HG02571 (cell line): ENCODE measurements around the gene ZNF689.
"Not testable (repeated sequence)": the region's sequence is repeated elsewhere in the genome, so short reads cannot be mapped to it uniquely, and the experiment has no call there.

Experiments
- ATAC-seq: cut with Tn5 transposase; IDR thresholded peaks from one replicate; pipeline ENCODE4 v1.9.1; 2021; ENCODE audit warnings: mild to moderate bottlenecking, moderate library complexity; ENCODE audit not compliant: unreplicated experiment

The ZNF689 gene

DNA sequence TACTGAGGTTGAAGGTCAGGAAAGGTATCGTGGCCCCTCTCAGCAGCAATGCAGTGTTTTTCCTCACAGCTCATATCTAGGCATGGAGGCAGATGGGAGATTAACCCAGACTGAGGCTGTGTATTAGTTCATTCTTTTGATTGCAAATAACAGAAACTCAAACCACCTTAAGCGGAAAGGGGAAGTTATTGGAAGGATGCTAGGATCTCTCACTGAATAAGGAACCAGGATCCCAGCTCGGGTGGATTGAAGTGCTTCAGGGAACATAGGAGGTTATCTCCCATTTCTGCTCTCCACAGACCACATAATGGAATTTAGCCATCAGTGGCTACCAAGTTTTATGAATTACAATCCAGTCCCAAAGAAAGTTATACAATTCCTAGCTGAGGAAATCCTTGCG lies 8.2 kb downstream of the ZNF689 start:
- ATAC-seq, result no peak

DNA sequence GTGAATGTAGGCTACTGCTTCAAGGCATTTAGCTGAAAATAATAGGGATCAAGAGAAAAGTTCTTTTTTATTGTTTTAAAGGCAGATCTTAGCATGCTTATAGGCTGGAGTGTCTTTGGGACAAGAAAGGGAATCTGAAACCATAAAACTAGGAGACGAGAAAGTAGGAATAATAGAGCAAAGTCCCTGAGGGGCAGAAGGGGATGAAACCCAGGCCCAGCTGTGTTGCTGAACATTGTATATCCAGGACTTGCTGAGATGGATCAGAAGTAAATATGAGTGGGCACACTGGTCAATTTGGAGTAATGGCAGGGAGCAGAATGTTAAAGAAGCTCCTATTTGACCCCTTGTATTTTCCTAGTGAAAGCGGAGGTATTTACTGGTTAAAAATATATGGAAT lies 9.3 kb downstream of the ZNF689 start:
- ATAC-seq, result no peak

DNA sequence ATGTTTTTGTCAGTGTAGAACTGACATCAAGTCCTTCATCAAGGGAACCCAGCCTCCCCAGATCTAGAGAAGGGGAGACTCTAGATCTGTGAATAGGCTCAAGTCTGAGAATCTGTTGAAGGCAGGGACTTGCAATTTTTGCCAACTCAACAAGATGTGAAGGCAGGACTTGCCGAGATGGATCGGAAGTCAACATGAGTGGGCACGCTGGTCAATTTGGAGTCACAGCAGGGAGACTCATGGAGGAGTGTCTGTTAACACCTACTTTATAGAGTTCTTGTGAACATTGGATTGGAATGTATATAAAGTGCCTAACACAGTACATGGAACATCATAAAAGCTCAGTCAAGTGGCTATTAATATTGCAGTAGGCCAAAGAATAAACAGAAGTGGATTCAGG lies 10.0 kb downstream of the ZNF689 start:
- no peak for ATAC-seq

DNA sequence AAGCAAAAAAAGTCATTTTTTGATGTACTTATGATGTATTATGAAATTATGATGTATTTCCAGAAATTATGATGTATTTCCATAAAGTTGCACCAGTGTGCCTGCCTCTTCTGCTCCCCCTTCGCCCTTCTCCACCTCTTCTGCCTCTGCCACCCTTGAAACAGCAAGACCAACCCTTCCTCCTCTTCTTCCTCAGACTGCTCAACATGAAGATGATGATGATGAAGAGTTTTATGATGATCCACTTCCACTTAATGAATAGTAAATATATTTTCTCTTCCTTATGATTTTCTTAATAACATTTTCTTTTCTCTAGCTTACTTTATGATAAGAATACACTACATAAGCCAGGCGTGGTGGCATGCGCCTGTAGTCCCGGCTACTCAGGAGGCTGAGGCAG lies 17.3 kb downstream of the ZNF689 start:
- no peak for ATAC-seq

DNA sequence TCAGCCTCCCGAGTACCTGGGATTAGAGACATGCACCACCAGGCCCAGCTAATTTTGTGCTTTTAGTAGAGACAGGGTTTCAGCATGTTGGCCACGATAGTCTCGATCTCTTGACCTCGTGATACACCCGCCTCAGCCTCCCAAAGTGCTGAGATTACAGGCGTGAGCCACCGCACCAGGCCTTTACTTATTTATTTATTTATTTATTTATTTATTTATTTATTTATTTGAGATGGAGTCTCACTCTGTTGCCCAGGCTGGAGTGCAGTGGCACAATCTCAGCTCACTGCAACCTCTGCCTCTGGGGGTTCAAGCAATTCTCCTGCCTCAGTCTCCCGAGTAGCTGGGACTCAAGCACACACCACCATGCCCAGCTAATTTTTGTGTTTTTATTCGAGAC lies 19.3 kb downstream of the ZNF689 start:
- ATAC-seq, result not testable (repeated sequence)

DNA sequence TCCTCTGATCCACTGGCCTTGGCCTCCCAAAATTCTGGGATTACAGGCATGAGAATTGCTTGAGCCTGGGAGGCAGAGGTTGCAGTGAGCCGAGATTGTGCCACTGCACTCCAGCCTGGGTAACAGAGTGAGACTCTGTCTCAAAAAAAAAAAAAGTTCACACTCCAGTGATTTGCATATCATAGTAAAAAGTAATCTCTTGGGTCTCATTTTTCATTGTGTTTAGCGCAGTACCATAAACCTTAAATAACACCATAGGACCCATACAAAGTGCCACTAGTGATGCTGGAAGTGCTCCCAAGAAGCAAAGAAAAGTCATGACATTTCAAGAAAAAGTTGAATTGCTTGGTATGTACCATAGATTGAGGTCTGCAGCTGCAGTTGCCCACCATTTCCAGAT lies 20.6 kb downstream of the ZNF689 start:
- ATAC-seq, result not testable (repeated sequence)

DNA sequence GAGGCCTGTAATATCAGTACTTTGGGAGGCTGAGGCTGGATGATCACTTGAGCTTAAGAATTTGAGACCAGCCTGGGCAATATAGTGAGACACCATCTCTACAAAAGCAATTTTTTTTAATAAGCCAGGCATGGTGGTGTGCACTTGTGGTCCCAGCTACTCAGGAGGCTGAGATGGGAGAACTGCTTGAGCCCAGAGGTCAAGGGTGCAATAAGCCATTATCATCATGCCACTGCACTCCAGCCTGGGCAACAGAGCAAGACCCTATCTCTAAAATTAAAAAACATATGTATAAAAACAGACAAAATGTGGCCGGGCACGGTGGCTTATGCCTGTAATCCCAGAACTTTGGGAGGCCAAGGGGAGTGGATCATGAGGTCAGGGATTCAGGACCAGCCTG lies 21.5 kb downstream of the ZNF689 start:
- no peak for ATAC-seq

DNA sequence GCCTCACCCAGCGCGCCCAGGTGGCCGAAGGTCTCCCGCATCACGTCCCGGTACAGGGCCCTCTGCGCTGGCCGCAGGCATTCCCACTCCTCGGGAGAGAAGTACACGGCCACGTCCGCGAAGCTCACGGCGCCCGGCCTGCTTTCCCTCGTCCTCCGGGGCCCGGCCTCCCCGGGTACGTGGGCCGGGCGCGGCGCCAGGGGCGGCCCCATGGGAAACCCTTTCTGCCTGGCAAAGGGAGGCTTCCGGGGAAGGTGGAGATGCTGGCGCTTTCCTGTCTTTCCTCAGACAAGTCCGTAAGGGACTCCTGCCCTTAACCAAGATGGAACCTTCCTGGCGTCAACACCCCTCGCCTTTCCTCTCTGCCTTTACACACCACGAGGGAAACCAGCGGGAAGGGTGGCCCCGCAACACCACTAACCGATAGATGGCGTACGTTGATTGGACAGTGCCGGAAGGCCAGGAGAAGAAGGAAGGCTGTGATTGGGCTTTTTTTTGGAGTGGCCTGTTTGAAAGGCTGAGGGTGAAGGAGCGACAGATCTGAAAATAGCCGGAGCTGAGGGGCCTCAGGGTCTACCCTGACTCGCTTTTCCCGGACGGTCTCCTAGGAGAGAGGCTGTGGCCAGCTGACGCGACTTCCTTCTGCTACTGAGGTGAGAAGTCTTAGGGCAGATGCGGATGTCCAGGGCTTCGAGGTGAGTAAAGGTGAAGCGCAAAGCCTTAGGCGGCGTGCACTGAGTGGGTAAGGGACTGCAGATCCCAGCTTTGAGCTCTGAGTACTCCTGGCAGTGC lies 24.6 kb downstream of the ZNF689 start, which contains the start of gene ZNF785:
TSS of gene ZNF785 (minus strand) at position 298 of the 792 bp plus-strand sequence. CDS start at position 212, 86 bp downstream.
- peak; percentile 91 for ATAC-seq

DNA sequence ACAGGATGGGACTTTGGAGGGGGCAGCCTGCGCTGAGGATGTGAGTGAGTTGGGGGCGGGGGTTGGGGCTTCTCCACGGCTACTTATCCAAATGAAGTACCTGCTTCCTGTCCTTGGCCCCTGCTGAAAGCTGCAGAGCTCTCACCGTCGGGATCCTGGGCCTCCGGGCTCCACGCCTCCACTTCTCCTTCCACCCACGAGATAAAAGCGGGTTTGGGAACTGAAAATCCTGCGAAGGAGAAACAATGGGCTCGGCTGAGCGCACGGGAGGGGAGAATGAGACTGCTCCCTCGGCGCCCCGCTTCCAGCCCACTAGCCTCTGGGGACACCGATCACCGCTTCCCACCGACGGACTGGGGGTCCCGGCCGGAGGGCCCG lies 25.2 kb downstream of the ZNF689 start:
- no peak for ATAC-seq

DNA sequence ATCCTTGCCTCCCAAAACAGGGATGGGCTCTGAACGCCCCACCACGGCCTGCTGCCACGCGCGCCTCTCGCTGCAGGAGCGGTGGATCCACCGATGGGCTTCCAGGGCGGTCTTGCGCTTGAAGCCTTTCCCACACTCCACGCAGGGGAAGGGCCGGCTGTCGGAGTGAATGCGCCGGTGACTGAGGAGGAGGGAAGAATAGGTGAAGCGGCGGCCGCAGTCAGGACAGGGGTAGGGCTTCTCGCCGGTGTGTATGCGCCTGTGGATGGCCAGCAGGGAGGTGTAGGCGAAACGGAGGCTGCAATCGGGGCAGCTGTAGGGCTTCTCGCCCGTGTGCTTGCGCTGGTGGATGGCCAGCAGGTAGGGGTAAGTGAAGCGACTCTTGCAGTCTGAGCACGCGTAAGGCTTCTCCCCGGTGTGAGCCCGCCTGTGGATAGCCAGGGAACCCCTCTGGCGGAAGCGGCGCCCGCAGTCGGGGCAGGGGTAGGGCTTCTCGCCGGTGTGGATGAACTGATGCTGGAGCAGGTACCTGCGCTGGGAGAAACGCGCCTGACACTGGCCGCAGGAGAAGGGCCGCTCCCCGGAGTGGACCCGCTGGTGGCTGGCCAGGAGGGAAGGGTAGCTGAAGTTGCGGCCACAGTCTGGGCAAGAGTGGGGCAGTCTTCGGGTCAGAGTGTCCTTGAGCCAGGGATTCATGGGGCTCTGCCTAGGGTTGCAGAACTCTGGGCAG lies 27.4 kb downstream of the ZNF689 start:
- ATAC-seq, result no peak

DNA sequence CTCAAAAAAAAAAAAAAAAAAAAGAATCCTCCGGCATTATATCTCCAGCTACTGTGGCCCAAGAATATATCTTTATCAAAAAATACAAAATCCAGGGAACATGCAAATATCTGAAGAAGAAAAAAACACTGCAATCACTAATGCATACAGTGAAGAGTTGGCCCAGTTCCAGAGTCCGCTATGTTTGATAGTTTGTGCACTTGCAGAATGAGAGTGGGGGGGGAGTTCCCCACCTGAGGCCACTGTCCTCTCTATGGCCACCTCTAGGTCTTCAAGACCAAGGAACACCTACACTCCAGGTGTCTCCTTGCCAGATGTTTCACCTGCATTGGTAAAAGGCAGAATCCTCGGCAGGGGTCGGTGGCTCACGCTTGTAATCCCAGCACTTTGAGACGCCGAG lies 28.7 kb downstream of the ZNF689 start:
- ATAC-seq, result no peak

DNA sequence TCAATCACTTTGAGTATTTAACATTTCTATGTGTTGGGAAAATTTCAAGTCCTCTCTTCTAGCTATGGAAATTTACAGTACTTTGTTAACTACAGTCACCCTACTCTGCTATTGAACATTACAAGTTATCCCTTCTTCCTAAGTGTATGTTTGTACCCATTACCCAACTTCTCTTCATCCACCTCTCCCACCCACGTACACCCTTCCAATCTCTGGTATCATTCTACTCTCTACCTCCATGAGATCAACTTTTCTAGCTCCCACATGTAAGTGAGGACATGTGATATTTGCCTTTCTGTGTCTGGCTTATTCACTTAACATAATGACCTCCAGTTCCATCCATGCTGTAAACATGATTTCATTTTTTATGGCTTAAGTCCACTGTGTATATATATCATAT lies 35.5 kb downstream of the ZNF689 start:
- ATAC-seq, result no peak

DNA sequence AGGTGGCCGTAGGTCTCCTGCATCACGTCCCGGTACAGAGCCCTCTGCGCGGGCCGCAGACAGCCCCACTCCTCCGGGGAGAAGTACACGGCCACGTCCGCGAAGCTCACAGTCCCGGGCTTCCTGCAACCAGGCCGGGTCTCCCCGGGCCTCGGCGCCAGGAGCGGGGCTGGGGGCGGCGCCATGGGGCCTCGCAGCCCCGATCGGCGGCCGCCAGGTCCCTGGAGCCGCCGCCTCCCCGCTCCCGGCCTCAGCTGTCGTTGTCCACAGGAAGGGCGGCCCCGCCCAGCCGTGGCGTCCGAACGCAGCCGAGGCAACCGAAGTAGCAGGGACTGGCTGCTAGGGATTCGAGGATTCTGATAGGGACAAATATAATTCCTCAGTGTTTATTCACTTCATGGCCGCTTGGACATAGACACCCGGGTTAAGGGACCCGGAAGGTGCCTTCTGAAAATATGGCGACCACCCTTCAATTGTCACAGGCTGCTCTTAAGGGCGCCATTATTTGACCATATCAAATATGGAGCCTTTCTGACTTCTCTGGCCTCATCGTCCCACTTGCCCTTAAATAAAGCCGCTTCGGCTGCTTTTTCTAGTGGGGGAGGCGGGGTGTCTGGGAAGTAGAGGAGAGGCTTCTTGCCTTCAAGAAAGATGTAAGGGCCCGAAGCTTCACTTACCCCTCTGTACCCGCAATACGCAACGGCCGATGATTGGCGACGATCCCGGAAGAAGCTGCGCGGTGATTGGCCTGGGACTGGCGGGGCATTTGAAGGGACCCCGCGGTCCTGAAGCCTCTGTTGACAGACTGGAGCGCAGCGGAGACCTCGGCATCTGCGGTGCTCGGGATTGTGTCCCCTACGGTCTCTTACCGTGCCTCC lies 38.5 kb downstream of the ZNF689 start, which contains the start of gene ZNF688:
TSS of gene ZNF688 (minus strand) at position 270 of the 878 bp plus-strand sequence. CDS start at position 185, 85 bp downstream.
- ATAC-seq, result peak; percentile 67

DNA sequence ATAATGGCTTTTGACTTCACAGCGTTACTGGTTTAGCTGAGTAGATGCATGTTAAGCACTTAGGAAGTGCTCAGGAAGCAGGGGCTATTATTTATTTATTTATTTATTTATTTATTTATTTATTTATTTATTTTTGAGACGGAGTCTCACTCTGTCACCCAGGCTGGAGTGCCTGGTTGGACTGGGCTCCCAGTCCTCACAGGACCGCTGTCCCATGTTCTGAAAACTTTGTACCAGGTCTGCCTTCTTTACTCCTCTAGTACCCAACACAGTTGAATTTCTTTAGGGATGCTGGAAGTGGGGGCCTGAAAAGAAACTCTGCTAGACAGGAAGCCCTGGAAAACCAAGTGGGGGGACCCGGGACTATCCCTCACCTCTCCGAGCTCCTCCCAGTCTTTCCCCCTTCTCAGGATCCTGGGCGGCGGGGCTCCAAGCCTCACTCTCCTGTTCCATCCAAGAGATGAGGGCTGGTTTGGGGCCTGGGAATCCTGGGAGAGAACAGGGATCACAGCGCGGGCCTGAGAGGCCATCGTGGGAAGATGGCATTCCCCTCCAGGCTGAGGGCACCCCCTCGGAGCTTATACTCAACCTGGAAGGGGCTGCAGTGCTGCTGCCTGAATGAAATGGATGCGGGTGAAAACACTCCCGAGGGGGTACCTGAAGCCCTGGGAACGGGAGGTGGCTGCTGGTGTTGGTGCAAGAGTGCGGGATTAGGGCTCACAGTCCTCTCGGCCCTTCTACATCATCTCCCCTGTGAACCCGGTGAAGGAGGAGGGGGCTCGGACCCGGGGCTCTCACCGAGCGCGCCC lies 39.3 kb downstream of the ZNF689 start:
- no peak for ATAC-seq

DNA sequence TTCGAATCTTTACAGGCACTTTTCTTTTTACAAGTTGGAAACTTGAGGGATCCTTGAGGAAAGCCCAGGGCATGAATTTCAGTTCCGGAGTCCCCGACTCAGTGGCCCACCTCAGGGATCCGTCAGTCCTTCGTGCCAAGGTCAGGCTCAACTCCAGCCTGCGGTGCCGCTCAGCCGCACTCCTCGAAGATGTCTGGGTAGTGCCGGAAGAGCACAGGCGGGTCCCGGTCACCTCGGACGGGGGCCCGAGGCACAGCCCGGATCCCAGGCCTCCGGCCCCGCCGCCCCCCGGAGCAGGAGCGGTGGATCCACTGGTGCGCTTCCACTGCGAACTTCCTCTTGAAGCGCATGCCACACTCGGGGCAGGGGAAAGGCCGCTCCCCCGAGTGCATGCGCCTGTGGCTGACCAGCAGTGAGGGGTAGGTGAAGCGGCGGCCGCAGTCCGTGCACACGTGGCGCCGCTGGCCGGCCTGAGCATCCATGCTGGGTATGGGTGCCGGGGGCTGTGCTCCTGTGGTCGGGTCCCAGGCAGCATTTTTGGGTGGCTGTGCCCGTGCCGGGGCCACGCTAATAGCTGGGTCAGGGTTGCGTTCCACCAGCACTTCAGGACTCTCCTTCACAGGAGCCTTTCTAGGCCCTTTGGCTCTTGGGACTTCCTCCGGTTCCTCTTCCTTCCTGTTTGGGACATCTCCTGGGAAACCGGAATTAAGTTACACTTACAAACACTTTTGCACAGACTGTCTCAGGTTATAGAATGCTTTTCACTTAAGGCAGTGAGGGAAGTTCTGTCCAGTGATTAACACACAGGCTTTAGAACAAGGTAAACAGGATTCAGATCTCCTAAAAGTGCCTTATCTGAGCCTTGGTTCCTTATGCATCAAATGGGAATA lies 40.2 kb downstream of the ZNF689 start:
- ATAC-seq, result no peak

DNA sequence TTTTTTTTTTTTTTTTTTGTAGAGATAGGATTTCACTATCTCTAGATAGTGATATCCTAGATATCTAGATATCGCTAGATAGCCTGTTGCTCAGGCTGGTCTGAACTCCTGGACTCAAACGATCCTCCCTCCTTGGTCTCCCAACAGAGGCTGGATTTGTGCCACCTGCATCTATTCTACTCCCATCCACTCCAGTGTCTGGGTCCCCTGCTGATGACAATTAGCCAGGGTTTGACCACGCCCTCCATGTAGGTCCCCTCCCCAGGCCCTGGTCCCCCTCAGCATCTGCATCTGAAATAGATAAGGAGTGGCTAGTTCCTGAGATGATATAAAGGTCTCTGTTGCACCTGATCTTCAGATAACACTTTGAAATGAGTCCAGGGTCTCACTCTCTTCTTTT lies 40.9 kb downstream of the ZNF689 start:
- ATAC-seq, result no peak

DNA sequence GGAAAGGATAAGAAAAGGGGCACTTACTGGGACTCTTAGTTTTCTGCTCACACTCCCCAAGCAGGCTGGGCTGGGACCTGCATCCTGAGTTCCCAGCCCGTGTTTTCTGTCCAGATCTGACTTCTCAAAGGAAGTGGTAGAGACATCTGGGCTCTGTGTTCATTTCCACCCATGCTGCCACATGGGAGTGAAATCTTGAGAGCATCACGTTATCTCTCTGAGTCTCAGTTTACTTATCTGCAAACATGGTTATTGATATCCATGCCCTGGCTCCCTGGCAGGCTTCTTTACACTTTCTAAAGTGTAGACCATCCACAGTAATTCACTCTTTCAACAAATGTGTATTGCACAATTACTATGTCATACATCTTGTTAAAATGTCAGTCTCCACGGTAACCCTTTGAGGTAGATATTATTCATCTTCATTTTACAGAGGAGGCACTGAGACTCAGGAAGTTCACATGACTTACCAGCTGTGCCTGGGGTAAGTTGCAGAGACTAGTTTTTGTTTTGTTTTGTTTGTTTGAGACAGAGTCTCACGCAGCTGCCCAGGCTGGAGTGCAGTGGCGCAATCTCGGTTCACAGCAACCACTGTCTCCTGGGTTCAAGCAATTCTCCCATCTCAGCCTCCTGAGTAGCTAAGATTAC lies 42.1 kb downstream of the ZNF689 start:
- peak; percentile 30 for ATAC-seq

DNA sequence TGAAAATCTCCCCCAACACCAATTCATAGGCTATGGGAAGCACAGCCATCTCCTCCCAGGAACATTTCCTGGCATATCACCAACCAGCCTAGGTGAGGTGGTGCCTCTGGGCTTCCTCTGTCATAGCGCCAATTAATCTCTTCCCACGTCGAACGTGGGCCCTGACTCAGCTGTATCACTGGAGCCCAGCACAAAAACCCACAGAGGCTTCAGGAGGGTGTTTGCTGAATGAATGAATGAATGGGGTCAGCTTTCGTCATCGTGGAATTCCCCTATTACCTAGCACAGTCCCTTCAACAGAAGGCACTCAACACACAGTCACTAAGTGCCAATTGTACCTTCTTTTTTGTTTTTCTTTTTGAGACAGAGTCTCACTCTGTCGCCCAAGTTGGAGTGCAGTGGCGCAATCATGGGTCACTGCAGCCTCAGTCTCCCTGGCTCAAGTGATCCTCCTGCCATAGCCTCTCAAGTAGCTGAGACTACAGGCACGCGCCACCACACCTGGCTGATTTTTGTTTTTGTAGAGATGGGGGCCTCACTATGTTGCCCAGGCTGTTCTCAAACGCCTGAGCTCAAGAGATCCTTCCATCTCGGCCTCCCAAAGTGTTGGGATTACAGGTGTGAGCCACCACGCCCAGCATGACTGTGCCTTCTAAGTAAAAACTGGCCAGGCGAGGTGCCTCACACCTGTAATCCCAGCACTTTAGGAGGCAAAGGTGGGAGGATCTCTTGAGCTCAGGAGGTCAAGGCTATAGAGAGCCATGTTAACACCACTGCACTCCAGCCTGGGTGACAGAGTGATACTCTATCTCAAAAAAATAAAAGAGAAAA lies 42.8 kb downstream of the ZNF689 start:
- ATAC-seq, result no peak
